CD4-positive, alpha-beta T cell treated with Interleukin-4 for 1 hour (primary cell): ENCODE measurements around the gene PGM5.
"Not testable (repeated sequence)": the region's sequence is repeated elsewhere in the genome, so short reads cannot be mapped to it uniquely, and the experiment has no call there.

Experiments
- DNase-seq, 2 donors: peaks; one replicate each; pipeline ENCODE4 v3.0.0-alpha.2; 2020 to 2022

Gene PGM5

DNA sequence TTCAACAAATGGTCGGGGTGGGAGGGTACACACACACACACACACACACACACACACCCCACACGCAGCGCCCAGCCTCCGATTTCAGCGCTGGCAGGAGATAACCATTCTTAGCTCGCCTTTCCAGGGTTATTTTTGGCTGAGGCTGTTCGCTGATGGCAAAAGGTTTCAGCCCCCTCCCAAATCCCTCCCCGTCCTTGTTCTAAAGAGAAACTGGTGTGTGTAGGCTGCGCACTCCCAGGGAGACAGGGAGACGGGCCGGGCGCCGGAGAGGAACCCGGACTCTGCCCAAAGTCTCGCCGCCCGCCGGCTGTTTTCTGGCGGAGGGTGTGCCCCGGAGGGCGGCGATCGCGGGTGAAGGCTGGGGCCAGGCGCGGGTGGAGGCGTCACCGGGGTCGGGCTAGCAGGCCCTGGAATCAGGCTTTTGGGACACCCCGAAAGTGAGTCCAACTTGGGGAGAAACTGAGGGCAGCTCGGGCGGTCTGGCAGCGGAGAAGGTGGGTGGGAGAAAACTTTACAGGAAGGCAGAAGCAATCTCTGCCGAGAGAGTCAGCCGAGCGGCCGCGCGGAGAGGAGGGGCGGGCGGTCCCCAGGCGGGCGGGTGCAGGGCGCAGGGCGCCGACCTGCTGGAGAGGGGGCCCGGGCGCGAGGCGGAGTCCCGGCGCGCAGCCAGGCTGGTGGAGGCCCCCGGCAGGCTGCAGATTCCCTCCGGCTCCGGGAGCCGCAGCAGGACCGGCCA lies at the start of gene PGM5:
TSS of gene PGM5 (plus strand) at position 232 of the 739 bp plus-strand sequence. CDS start 517 bp downstream, outside the sequence.
- peak in 1 of 2 donors; percentile 22 for DNase-seq

GRCh38 chr9:68307127-68307526 lies 49.3 kb upstream of the PGM5 start:
- not testable (repeated sequence) for DNase-seq

GRCh38 chr9:68307654-68308053 lies 48.8 kb upstream of the PGM5 start:
- not testable (repeated sequence) for DNase-seq

DNA sequence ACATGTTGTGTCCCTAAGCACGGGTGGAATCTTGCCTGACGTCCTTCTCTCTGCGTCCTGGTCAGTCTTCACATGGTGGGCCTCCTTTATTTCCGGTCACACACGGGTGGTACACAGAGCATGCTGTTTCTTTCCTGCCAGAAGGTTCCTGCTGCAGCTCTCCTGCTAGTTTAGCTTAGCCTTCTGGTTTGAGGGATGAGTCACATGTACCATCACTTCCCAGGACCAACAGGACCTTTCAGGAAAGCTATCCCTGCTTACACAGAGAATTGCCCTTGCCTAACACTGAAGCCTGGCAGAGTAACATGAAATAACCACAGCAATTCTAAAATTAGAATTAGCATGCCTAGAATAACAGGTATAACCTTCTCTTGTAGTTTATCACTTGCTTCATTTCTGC lies 45.2 kb upstream of the PGM5 start:
- DNase-seq = not testable (repeated sequence)

- not testable (repeated sequence) for DNase-seq
Measured at GRCh38 chr9:68318209-68318608, 38.2 kb upstream of the PGM5 start.

- DNase-seq = not testable (repeated sequence)
Measured at GRCh38 chr9:68323749-68324148, 32.7 kb upstream of the PGM5 start.

GRCh38 chr9:68324518-68324917 lies 31.9 kb upstream of the PGM5 start:
- DNase-seq = not testable (repeated sequence)

DNA sequence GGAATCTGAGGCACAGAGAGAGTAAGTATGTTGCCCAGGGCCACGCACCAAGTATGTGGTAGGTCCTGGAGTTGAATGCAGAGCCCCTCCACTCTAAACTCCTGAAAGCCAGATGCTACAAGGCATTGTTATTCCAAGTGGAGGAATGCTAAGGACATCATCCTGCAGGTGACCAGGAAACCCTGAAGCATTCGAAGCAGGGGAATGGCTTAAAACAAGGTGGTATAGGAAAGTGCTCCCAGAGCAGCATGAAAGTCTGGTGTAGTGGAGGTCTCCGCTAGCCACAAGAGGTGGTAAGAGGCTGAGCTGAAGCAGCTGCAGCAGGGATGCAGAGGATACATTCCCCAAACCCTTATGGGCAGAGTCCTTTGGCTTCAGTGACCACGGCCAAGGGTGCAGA lies 27.3 kb upstream of the PGM5 start:
- not testable (repeated sequence) for DNase-seq

GRCh38 chr9:68330531-68331173 lies 25.8 kb upstream of the PGM5 start:
- DNase-seq = not testable (repeated sequence)

DNA sequence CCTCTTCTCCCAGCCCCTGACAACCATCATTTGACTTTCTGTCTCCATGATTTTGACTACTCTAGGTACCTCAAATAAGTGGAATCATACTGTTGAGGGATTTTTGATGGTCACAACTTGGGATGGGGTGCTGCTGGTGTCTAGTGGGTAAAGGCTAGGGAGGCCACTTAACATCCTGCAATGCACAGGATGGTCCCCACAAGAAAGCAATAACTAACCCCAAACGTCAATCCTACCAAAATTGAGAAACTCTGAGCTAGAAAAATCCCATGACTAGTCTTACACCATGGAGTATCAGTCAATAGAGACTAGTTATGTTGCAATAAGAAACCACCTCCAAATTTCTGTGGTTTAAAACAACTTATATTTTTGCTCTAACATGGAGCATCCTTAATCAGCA lies 24.3 kb upstream of the PGM5 start:
- not testable (repeated sequence) for DNase-seq

- DNase-seq = not testable (repeated sequence)
Measured at GRCh38 chr9:68335935-68336334, 20.5 kb upstream of the PGM5 start.

DNA sequence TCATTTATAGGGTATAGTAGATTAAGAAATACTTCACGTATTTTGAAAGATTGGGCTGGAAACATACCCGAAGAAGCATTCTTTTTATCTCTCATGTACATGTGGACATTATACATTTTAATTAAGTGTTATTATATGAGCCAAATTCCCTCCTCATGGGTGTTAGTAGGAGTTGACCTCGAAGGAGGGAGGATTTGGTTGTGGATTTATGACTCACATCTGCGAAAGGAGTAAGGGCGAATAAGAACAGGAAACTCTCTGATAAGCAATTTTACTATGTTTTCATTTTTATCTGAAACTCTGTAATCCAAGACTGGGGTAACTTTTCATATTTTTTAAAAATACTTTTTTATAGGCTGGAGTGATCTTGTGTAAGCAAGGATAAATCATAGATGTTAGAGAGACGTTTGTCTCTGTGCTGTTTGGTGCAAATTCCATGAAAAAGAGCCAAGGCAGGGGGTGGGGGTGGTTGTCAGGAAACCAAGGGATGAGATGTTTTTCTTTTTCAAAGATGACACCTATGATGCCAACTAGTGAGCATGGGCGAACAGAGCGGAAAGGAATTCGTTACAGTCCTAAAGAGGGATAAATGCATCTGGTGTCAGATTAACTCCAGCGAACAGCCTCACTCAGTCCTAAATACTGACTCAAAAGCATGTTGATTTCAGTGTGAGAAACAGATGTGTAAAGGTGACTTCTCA lies 19.6 kb upstream of the PGM5 start:
- not testable (repeated sequence) for DNase-seq

DNA sequence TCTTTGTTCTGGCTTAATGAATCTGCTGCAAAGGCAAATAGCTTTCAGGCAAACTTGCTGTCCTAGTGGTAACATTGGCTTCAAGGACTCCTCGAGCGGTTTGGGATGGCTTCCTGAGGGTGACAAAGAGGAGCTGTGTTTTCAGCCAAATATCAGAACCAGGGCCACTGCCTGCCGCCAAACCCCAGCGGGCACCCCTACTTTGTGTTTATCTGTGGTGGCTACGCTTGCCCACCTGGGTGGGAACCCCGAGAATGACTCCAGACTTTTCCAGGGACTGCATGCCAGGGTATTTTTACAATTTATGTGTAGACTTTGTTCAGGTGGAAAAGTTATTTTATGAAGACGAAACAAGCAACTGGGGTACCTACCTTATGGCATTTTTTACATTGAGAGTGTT lies 18.4 kb upstream of the PGM5 start:
- not testable (repeated sequence) for DNase-seq

DNA sequence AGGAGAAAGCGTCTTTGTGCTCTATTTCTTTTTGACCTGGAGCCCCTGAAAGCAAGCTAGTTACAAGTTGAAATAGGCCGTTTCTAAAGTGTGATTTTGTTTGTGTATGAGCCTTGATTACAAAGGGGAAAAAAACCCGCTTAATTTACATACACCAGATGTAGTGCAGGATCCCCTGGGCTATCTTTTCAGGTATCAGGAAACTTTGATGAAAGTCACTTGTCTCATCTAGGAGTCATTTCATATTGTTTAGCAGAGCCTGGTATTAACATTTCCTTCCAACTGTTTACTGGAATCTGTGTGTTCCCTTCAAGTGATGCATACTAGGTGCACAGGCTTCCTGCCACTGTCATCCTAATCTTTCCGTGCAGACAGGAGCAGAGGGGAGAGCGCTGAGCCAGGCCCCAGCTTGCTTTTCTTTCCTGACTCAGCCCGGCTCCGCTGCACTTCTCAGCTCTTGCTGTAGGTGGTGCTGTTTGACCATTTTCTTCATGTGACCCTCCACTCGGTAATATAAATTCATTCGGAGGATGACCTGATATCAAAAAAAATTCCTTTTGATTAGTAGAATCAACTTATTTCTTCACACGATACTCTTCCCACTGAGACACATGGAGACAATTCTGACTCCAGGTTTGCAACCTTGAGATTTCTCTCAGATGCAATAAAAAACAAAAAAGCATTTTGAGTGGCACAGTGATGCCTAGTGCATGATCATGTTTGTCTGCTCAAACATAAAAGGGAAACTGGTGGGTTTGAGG lies 14.0 kb upstream of the PGM5 start:
- DNase-seq = not testable (repeated sequence)

DNA sequence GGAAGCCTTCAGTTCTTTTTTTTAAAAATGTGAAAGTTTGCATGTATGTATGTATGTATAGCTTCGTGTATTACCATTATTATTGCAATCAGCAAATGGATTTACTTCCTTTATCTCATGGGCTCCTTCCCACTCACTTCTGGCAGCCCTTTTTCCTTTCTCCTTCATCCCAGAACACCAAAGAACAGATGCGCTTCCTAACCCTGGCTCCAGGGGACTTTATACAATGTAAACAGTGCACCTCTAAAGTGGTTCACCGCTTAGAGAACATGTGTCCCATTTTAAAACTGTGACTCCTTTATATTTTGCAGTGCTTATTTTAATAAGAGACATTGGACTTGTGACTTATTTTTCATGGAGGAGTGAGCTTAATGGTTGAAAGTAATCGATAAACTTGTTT lies 13.2 kb upstream of the PGM5 start:
- DNase-seq = not testable (repeated sequence)

- DNase-seq = not testable (repeated sequence)
Measured at GRCh38 chr9:68343992-68344391, 12.4 kb upstream of the PGM5 start.

- DNase-seq = not testable (repeated sequence)
Measured at GRCh38 chr9:68351689-68352088, 4.7 kb upstream of the PGM5 start.

- DNase-seq = not testable (repeated sequence)
Measured at GRCh38 chr9:68355993-68356379, 425 bp upstream of the PGM5 start.

DNA sequence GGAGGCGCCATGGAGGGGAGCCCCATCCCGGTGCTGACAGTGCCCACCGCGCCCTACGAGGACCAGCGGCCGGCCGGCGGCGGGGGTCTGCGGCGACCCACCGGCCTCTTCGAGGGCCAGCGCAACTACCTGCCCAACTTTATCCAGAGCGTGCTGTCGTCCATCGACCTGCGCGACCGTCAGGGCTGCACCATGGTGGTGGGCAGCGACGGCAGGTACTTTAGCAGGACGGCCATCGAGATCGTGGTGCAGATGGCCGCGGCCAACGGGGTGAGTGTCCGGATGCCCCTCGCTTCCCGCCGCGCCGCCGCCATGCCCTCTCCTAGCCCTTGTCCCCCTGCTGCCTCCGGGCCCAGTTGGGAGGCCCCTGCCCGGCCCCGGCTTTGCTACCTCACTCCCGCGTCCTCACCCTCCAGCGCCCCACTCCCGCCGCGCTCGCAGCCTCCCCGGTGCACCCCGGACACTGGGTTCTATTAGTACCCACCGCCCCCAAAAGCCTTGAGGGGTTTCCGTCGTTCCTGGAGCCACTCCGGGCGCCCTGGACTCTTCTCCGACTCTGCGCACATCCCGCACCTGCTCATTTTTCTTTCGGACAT lies 806 bp downstream of the PGM5 start:
- not testable (repeated sequence) for DNase-seq

GRCh38 chr9:68366933-68367547 lies 10.6 kb downstream of the PGM5 start:
- DNase-seq = not testable (repeated sequence)

DNA sequence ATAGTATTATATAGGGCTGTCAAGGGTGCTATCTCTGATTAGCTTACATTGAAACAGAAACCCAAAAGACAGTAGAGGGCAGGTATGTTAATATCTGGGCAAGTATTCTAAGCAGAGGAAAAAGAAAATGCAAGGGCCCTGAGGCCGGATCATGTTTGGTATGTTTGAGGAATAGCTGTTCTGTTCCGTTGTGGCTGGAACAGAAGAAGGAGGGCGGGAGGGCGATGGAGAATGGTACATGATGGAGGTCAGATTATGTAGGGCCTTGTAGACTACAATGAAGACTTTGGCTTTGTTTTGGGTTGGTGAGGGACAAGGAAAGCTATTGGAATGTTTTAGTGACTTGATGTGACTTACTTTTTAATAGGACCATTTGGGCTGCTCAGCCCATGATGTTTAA lies 19.4 kb downstream of the PGM5 start:
- not testable (repeated sequence) for DNase-seq

DNA sequence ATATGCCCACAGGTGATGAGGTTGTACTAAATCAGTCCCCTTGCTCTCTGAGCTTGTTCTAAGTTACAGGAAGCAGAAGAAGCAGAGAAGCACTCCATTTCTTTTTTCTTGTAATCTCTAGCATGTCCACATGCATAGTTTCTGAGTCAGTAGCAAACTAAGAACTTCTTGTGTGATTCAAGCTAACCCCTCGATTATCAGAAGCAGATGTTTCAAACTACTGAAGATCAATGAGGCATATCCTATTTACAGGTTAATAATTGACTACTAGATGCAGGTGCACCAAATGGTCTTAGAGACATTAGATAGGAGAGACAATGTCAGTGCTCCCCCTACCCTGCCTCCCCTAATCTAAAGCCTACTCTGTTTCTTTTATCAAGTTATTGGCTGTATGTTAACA lies 21.3 kb downstream of the PGM5 start:
- not testable (repeated sequence) for DNase-seq
